HG03280 (cell line): Measurements from ENCODE around the gene PCDH17.

Source experiments
- ATAC-seq: cut with Tn5 transposase; IDR thresholded peaks from one replicate; pipeline ENCODE4 v1.9.1; 2021; ENCODE audit warnings: mild to moderate bottlenecking, moderate library complexity; ENCODE audit not compliant: unreplicated experiment

The PCDH17 gene

GRCh38 chr13:57724486-57725272 lies 93.1 kb downstream of the PCDH17 start:
- no peak for ATAC-seq

DNA sequence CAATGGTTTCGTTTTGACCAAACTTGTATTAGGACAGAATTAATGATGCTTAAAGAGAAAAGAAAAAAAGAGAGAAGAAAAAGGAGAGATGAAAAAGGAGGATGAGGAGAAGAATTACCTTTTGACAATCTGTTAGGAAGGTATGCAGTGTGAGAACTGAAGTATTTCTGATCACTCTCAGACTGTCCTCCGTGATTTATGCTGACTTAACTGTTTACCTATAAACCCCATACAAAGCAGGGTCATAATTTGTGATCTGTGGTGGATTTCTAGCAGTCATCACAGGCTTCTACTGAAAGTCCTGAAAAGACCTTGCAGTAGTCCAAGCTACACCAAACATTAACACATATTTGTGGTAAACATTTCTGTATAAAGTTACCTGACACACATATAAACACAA lies 93.9 kb downstream of the PCDH17 start:
- no peak for ATAC-seq

- no peak for ATAC-seq
These were observed 95.4 kb downstream of the PCDH17 start for GRCh38 chr13:57726981-57727380.

DNA sequence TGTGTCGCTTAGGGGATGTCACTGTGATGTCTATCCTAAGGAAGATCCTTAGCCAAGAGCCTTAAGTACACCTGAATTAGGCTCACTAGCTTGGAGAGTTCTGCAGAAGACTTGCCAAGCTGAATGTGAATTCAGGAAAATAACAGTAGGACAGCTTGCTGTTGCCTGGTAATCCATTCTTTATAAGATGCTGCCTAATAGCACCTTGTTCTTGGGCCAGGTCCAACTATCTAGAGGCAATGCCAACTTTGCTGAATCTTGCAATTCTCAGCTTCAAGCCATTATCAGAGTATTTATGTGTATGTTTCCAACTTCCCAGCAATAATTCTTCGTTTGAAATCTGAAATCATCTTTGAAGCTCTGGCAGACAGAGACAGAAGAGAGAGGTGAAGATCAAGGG lies 102.8 kb downstream of the PCDH17 start:
- ATAC-seq: no peak

DNA sequence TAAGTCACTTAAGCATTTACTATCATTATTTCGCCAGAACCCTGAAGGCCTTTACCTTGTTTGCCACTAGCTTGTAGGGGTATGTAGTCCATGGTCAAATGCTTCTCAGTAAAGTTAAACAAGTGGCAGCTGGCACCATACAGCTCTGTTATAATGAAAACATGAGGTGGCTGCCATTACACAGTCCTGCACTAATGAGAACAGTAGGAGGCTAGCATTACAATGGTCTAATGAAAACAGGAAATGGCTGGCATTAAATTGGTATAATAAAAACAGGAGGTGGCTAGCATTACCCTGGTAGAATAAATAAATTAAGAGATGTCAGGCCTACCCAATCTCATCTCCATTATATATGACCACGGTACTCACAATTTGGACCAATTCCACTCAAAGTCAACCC lies 107.5 kb downstream of the PCDH17 start:
- ATAC-seq: no peak

- no peak for ATAC-seq
These were observed 108.1 kb downstream of the PCDH17 start for GRCh38 chr13:57739543-57740190.

GRCh38 chr13:57740719-57741118 lies 109.2 kb downstream of the PCDH17 start:
- ATAC-seq: no peak

- no peak for ATAC-seq
These were observed 116.6 kb downstream of the PCDH17 start for GRCh38 chr13:57748096-57748495.

- no peak for ATAC-seq
These were observed 129.4 kb downstream of the PCDH17 start for GRCh38 chr13:57760951-57761350.

DNA sequence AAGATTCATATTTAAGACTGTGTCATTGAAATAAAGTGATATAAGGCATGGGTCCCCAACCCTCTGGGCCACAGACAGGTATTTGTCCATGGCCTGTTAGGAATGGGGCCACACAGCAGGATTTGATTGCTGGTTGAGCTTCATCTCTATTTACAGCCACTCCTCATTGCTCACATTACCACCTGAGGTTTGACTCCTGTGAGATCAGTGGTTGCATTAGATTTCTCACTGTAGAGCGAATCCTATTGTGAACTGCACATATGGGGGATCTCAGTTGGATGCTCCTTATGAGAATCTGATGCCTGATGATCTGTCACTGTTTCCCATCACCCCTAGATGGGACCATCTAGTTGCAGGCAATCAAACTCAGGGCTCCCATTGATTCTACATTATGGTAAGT lies 132.1 kb downstream of the PCDH17 start:
- no peak for ATAC-seq
